Pericardium fibroblast (primary cell): Measurements from ENCODE around the gene KRTAP20-3. TPM values are rescaled to one million over a fixed set of nuclear protein-coding genes. Genes with fewer than 3 reads are reported as not detected.

ENCODE experiments used
- total RNA-seq: library from RNA; depleted of rRNA; stranded (reverse); fragments of >200 nt; gene quantifications from 2 replicates; pipeline ENCODE4 v1.2.3, GENCODE V29; 2015

KRTAP20-3 gene
- total RNA-seq: not detected in 2 replicates

GRCh38 chr21:30642564-30642963 is at the start of gene KRTAP20-3:
Gene KRTAP20-3 (plus strand): TSS chr21:30642864.

GRCh38 chr21:30598802-30599201 is 43.9 kb upstream of the KRTAP20-3 start, which contains the start of gene KRTAP6-2:
Gene KRTAP6-2 (minus strand): TSS chr21:30598902. CDS start chr21:30598874, 28 bp downstream.

GRCh38 chr21:30600787-30601186 is 41.9 kb upstream of the KRTAP20-3 start, which contains the start of gene KRTAP22-1:
Gene KRTAP22-1 (plus strand): TSS chr21:30601087.

GRCh38 chr21:30613836-30614235 is 28.8 kb upstream of the KRTAP20-3 start, which contains the start of gene KRTAP6-1:
Gene KRTAP6-1 (minus strand): TSS chr21:30613930. CDS start chr21:30613904, 26 bp downstream.

GRCh38 chr21:30616125-30616524 is 26.5 kb upstream of the KRTAP20-3 start, which contains the start of gene KRTAP20-1:
Gene KRTAP20-1 (plus strand): TSS chr21:30616425. CDS start chr21:30616455, 30 bp downstream.

GRCh38 chr21:30620522-30620921 is 22.1 kb upstream of the KRTAP20-3 start, which contains the start of gene KRTAP20-4:
Gene KRTAP20-4 (plus strand): TSS chr21:30620627.

GRCh38 chr21:30634906-30635305 is 7.8 kb upstream of the KRTAP20-3 start, which contains the start of gene KRTAP20-2:
Gene KRTAP20-2 (plus strand): TSS chr21:30635206. CDS start chr21:30635264, 58 bp downstream.

Other genes starting within 250 kb of the KRTAP20-3 start
- not detected in 2 replicates for gene KRTAP13-1, start 246.8 kb upstream of the KRTAP20-3 start, total RNA-seq
- gene KRTAP13-3, start 216.9 kb upstream of the KRTAP20-3 start, total RNA-seq: not detected in 2 replicates
- gene KRTAP13-4, start 212.6 kb upstream of the KRTAP20-3 start, total RNA-seq: not detected in 2 replicates
- not detected in 2 replicates for gene KRTAP15-1, start 202.6 kb upstream of the KRTAP20-3 start, total RNA-seq
- gene KRTAP19-1, start 162.5 kb upstream of the KRTAP20-3 start, total RNA-seq: not detected in 2 replicates
- not detected in 2 replicates for gene KRTAP19-2, start 155.4 kb upstream of the KRTAP20-3 start, total RNA-seq
- gene KRTAP19-3, start 150.9 kb upstream of the KRTAP20-3 start, total RNA-seq: not detected in 2 replicates
- not detected in 2 replicates for gene KRTAP19-4, start 145.7 kb upstream of the KRTAP20-3 start, total RNA-seq
- gene KRTAP19-5, start 140.7 kb upstream of the KRTAP20-3 start, total RNA-seq: not detected in 2 replicates
- not detected in 2 replicates for gene KRTAP19-6, start 101.0 kb upstream of the KRTAP20-3 start, total RNA-seq
- not detected in 2 replicates for gene KRTAP19-7, start 81.5 kb upstream of the KRTAP20-3 start, total RNA-seq
- not detected in 2 replicates for gene KRTAP22-2, start 52.5 kb upstream of the KRTAP20-3 start, total RNA-seq
- not detected in 2 replicates for gene KRTAP6-3, start 50.4 kb upstream of the KRTAP20-3 start, total RNA-seq
- not detected in 2 replicates for gene KRTAP6-2, start 44.0 kb upstream of the KRTAP20-3 start, total RNA-seq
- gene KRTAP22-1, start 41.8 kb upstream of the KRTAP20-3 start, total RNA-seq: not detected in 2 replicates
- gene KRTAP6-1, start 28.9 kb upstream of the KRTAP20-3 start, total RNA-seq: not detected in 2 replicates
- not detected in 2 replicates for gene KRTAP20-1, start 26.4 kb upstream of the KRTAP20-3 start, total RNA-seq
- not detected in 2 replicates for gene KRTAP20-4, start 22.2 kb upstream of the KRTAP20-3 start, total RNA-seq
- not detected in 2 replicates for gene KRTAP20-2, start 7.7 kb upstream of the KRTAP20-3 start, total RNA-seq
- gene KRTAP21-3, start 75.9 kb downstream of the KRTAP20-3 start, total RNA-seq: not detected in 2 replicates
- gene KRTAP21-2, start 104.4 kb downstream of the KRTAP20-3 start, total RNA-seq: not detected in 2 replicates
- not detected in 2 replicates for gene KRTAP21-1, start 112.6 kb downstream of the KRTAP20-3 start, total RNA-seq
- not detected in 2 replicates for gene KRTAP8-1, start 170.4 kb downstream of the KRTAP20-3 start, total RNA-seq
- not detected in 2 replicates for gene KRTAP7-1, start 186.9 kb downstream of the KRTAP20-3 start, total RNA-seq
- not detected in 2 replicates for gene KRTAP11-1, start 238.7 kb downstream of the KRTAP20-3 start, total RNA-seq